IMR-90 (cell line): Measurements from ENCODE around the gene PTPRQ. TPM values are rescaled to one million over a fixed set of nuclear protein-coding genes. Genes with fewer than 3 reads are reported as not detected.
A peak's percentile ranks its signal among the peaks of the same experiment; 100 is the strongest.

Source experiments
- ATAC-seq: fragments of 200-7000 bp; cut with Tn5 transposase; 2 replicates; pipeline ENCODE4 v1.9.1; 2020; ENCODE audit warnings: low read depth, mild to moderate bottlenecking, moderate library complexity
- BruUV-seq: library from RNA; stranded (reverse); fragments of 400-500 nt; replicated peaks from 2 replicates; lab custom pipeline; 2021; lab: Mats Ljungman, UMichigan
- CTCF ChIA-PET: fragments of 300-600 bp; formaldehyde crosslinking; extraction: SDS; loops from one replicate; lab custom pipeline; 2021; ENCODE audit warnings: antibody characterized with exemption; lab: Yijun Ruan, JAX
- POLR2A ChIA-PET: fragments of 300-600 bp; sonication (Branson Sonifier 250); formaldehyde crosslinking; loops from one replicate; lab custom pipeline; 2022; ENCODE audit warnings: antibody characterized with exemption; ENCODE audit not compliant: unreplicated experiment; lab: Charles Lee
- DNase-seq: peaks from one replicate; pipeline ENCODE4 v3.0.0; 2013
- H2AFZ ChIP-seq: replicated peaks from 2 replicates; pipeline ENCODE3; 2013; ENCODE audit warnings: low read length, mild to moderate bottlenecking; ENCODE audit not compliant: poor library complexity
- H2AK5ac ChIP-seq: 2 replicates; pipeline ENCODE4 v1.6.1; 2013; ENCODE audit warnings: low read depth, low read length, inconsistent platforms
- H2AK9ac ChIP-seq: replicated peaks from 2 replicates; pipeline ENCODE3; 2013; ENCODE audit warnings: mild to moderate bottlenecking, low read depth, low read length, moderate library complexity; ENCODE audit not compliant: poor library complexity
- H2BK120ac ChIP-seq: 2 replicates; pipeline ENCODE4 v1.6.1; 2013; ENCODE audit warnings: low read depth, low read length, inconsistent platforms
- H2BK15ac ChIP-seq: 3 replicates; pipeline ENCODE4 v1.6.1; 2013; ENCODE audit warnings: low read depth, low read length, inconsistent platforms
- H2BK20ac ChIP-seq: 2 replicates; pipeline ENCODE4 v1.6.1; 2013; ENCODE audit warnings: low read depth, mild to moderate bottlenecking, inconsistent platforms, low read length, moderate library complexity
- H2BK5ac ChIP-seq: 2 replicates; pipeline ENCODE4 v1.6.1; 2013; ENCODE audit warnings: mild to moderate bottlenecking, low read depth, low read length, inconsistent platforms; ENCODE audit not compliant: poor library complexity, severe bottlenecking
- H3K14ac ChIP-seq: replicated peaks from 2 replicates; pipeline ENCODE4 v1.6.1; 2013; ENCODE audit warnings: low read depth, low read length, inconsistent platforms
- H3K18ac ChIP-seq: 2 replicates; pipeline ENCODE4 v1.6.1; 2013; ENCODE audit warnings: low read depth, low read length, control low read depth
- H3K23ac ChIP-seq: 2 replicates; pipeline ENCODE4 v1.6.1; 2013; ENCODE audit warnings: low read depth, low read length, inconsistent platforms
- H3K27ac ChIP-seq: 2 replicates; pipeline ENCODE4 v1.5.1; 2013; ENCODE audit warnings: mild to moderate bottlenecking, control low read depth, low read length; ENCODE audit not compliant: insufficient read depth
- H3K27me3 ChIP-seq: 2 replicates; pipeline ENCODE4 v1.6.1; 2013; ENCODE audit warnings: low read length; ENCODE audit not compliant: control insufficient read depth, insufficient read depth
- H3K36me3 ChIP-seq: 2 replicates; pipeline ENCODE4 v1.6.1; 2013; ENCODE audit warnings: low read length, mixed read lengths; ENCODE audit not compliant: control insufficient read depth, insufficient read depth
- H3K4ac ChIP-seq: 2 replicates; pipeline ENCODE4 v1.6.1; 2013; ENCODE audit warnings: low read depth, low read length, inconsistent platforms
- H3K4me1 ChIP-seq: 2 replicates; pipeline ENCODE4 v1.6.1; 2013; ENCODE audit warnings: low read length, mixed read lengths; ENCODE audit not compliant: control insufficient read depth, insufficient read depth
- H3K4me2 ChIP-seq: 2 replicates; pipeline ENCODE4 v1.6.1; 2013; ENCODE audit warnings: low read depth, mild to moderate bottlenecking, control low read depth, low read length, moderate library complexity
- H3K4me3 ChIP-seq: 2 replicates; pipeline ENCODE4 v1.5.1; 2013; ENCODE audit warnings: low read depth, mild to moderate bottlenecking, control low read depth, low read length, moderate library complexity; ENCODE audit not compliant: insufficient read depth
- H3K56ac ChIP-seq: 2 replicates; pipeline ENCODE4 v1.6.1; 2013; ENCODE audit warnings: low read length, inconsistent platforms; ENCODE audit not compliant: insufficient read depth; ENCODE audit errors: extremely low read depth
- H3K79me1 ChIP-seq, 2 experiments: 2 replicates each; pipeline ENCODE4 v1.6.1; 2013; ENCODE audit warnings: low read length in 2 of 2, inconsistent platforms in 1 of 2, low read depth in 1 of 2
- H3K9ac ChIP-seq: 2 replicates; pipeline ENCODE4 v1.6.1; 2013; ENCODE audit warnings: low read depth, low read length, control low read depth
- H3K9me1 ChIP-seq: 2 replicates; pipeline ENCODE4 v1.6.1; 2013; ENCODE audit warnings: low read length, inconsistent platforms; ENCODE audit not compliant: insufficient read depth
- H3K9me3 ChIP-seq: 2 replicates; pipeline ENCODE4 v1.6.1; 2013; ENCODE audit warnings: low read length; ENCODE audit not compliant: control insufficient read depth, insufficient read depth
- H4K20me1 ChIP-seq: 2 replicates; pipeline ENCODE4 v1.6.1; 2013; ENCODE audit warnings: low read length, inconsistent platforms; ENCODE audit not compliant: insufficient read depth
- H4K5ac ChIP-seq: 2 replicates; pipeline ENCODE4 v1.6.1; 2013; ENCODE audit warnings: mild to moderate bottlenecking, low read depth, low read length, control low read depth
- H4K8ac ChIP-seq, 2 experiments: 2 replicates each; pipeline ENCODE4 v1.6.1; 2013; ENCODE audit warnings: low read depth in 2 of 2, low read length in 2 of 2, control low read depth in 1 of 2, inconsistent platforms in 1 of 2
- H4K91ac ChIP-seq: 2 replicates; pipeline ENCODE4 v1.6.1; 2013; ENCODE audit warnings: low read depth, low read length, inconsistent platforms; ENCODE audit not compliant: insufficient read depth
- BHLHE40 ChIP-seq: fragments of 150-350 bp; IDR thresholded peaks from 2 replicates; pipeline ENCODE4 v1.6.1; 2016; ENCODE audit warnings: mild to moderate bottlenecking, low read depth, low read length
- CEBPB ChIP-seq: IDR thresholded peaks from 2 replicates; pipeline ENCODE4 v1.6.1; 2012; ENCODE audit warnings: low read depth, low read length, improper control_type of control experiment
- CHD1 ChIP-seq: IDR thresholded peaks from 2 replicates; pipeline ENCODE4 v1.6.1; 2012; ENCODE audit warnings: low read depth, low read length, improper control_type of control experiment
- CTCF ChIP-seq: conservative IDR thresholded peaks from 2 replicates; pipeline ENCODE4 v1.5.1; 2012; ENCODE audit warnings: mild to moderate bottlenecking, low read depth, low read length, improper control_type of control experiment
- FOS ChIP-seq: fragments of 150-350 bp; IDR thresholded peaks from 2 replicates; pipeline ENCODE4 v1.6.1; 2016; ENCODE audit warnings: low read depth, low read length
- MAFK ChIP-seq: IDR thresholded peaks from 2 replicates; pipeline ENCODE4 v1.6.1; 2012; ENCODE audit warnings: low read depth, low read length, improper control_type of control experiment
- MAZ ChIP-seq: IDR thresholded peaks from 2 replicates; pipeline ENCODE4 v1.6.1; 2012; ENCODE audit warnings: low read depth, mild to moderate bottlenecking, low read length, improper control_type of control experiment, moderate library complexity, borderline replicate concordance
- MXI1 ChIP-seq: IDR thresholded peaks from 2 replicates; pipeline ENCODE4 v1.6.1; 2012; ENCODE audit warnings: low read depth, mild to moderate bottlenecking, low read length, moderate library complexity, borderline replicate concordance
- NFE2L2 ChIP-seq: fragments of 150-350 bp; IDR thresholded peaks from 2 replicates; pipeline ENCODE4 v1.6.1; 2016; ENCODE audit warnings: low read depth, mild to moderate bottlenecking, low read length
- POLR2A ChIP-seq: IDR thresholded peaks from 2 replicates; pipeline ENCODE4 v1.6.1; 2012; ENCODE audit warnings: mild to moderate bottlenecking, low read depth, low read length
- RFX5 ChIP-seq: IDR thresholded peaks from 2 replicates; pipeline ENCODE4 v1.8.0; 2012; ENCODE audit warnings: low read depth, mild to moderate bottlenecking, low read length, moderate library complexity
- SMC3 ChIP-seq: fragments of 150-350 bp; IDR thresholded peaks from 2 replicates; pipeline ENCODE4 v1.6.1; 2016; ENCODE audit warnings: low read depth, mild to moderate bottlenecking, antibody characterized with exemption, low read length, moderate library complexity
- WGBS, 2 experiments: methylation state at CpG; one replicate each; pipeline versions ENCODE4 v1.1.5 to v1.1.7; 2013; ENCODE audit warnings: missing lambda C conversion rate in 2 of 2; ENCODE audit not compliant: insufficient read length in 1 of 2; ENCODE audit errors: extremely low coverage in 2 of 2; 5-methylcytosine and 5-hydroxymethylcytosine counted together
- dilution Hi-C: fragments of 300-500 bp; cut with HindIII; formaldehyde crosslinking; loops from one replicate; pipeline ENCODE4 v1.14.3; 2018; ENCODE audit warnings: low sequenced_read_pairs; ENCODE audit not compliant: unreplicated experiment
- in situ Hi-C: fragments of 300-500 bp; cut with MboI; formaldehyde crosslinking; loops from 3 replicates; pipeline ENCODE4 v1.14.3; 2019; ENCODE audit warnings: low sequenced_read_pairs, inconsistent platforms, mixed read lengths
- intact Hi-C: fragments of 100-400 bp; cut with micrococcal nuclease; formaldehyde crosslinking; loops from 2 replicates; pipeline ENCODE4 v1.10.0; 2022
- polyA plus RNA-seq, 3 experiments: library from polyadenylated mRNA; depleted of rRNA; stranded (reverse); fragments of >200 nt; gene quantifications; 2 replicates each; pipeline ENCODE4 v1.2.3, GENCODE V29; 2012; ENCODE audit warnings: low replicate concordance in 1 of 3
- total RNA-seq: library from RNA; depleted of rRNA; stranded (reverse); fragments of >200 nt; gene quantifications from 2 replicates; pipeline ENCODE4 v1.2.3, GENCODE V29; 2012
- TF ChIP-seq, protein P1 (sequence below): fragments of 150-350 bp; IDR thresholded peaks from 2 replicates; pipeline ENCODE4 v1.6.1; 2017; ENCODE audit warnings: mild to moderate bottlenecking, antibody characterized with exemption, low read length, low read depth
- TF ChIP-seq, protein P2 (sequence below): fragments of 150-350 bp; IDR thresholded peaks from 2 replicates; pipeline ENCODE4 v1.6.1; 2016; ENCODE audit warnings: low read depth, mild to moderate bottlenecking, low read length, moderate library complexity, borderline replicate concordance

PTPRQ gene
- total and polyA plus RNA-seq, 2 of the 4 experiments (the other 2 are of a cell fraction): 0.96 to 1.4 TPM

DNA sequence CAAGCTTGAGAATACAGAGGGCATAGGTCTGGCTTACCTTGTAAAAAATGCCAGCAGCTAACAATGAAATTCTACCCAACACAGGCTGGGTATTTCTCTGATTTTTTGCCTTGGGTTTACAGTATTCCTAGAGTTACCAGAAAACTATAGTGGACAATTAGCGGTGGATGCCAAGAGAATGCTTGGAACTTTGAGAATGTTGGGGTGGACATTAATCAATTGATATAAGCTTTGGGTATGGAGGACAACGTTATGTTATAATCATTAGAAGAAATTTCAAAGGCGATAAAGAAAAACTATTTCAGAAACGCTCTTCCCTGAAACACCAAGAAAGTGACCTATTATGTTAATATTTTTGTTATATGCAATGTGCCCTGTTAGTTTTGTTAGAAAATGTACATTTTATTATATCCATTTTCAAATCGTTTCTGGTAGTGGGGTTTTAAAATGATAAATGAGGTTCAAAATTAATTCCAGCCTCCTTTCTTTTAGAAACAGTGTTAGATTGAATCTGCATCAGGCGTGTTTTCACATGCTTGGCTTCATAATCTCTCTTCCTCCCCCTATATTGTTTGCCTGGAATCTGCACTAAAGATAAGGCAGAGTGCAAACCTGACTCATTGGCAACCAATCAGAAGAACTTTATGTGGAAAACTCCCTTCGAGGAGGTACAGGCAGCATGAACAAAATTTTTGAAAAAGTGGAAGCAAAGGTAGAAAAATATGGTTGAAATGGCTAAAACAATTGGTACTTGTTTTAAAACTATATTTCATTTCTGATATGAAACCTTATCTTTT is 1.4 kb upstream of the PTPRQ start:
- Histone ChIP-seq H3K9me1 (no peaks in the 10 kb centered on the region), H3K36me3 (no peaks in the 10 kb centered on the region), H3K4me3 (no peak overlapping the region), H2BK5ac (peak overlapping the region; percentile 26), H3K23ac (no peak overlapping the region), H2BK15ac (no peak overlapping the region), H3K56ac (no peak overlapping the region), H3K27me3 (no peaks in the 10 kb centered on the region), H4K20me1 (no peaks in the 10 kb centered on the region), H2BK120ac (0 out of 2 replicates have a peak overlapping the region, but pooled peaks have one; percentile 1), H3K9me3 (no peaks in the 10 kb centered on the region), H2AFZ (no peak overlapping the region), H3K4me1 (peaks cover 4% of the 10 kb centered on the region), H3K79me1 (no peaks in the 10 kb centered on the region), H3K14ac (peak overlapping the region; percentile 65; the same call in 1 of the 2 replicates), H3K4ac (0 out of 2 replicates have a peak overlapping the region, but pooled peaks have one; percentile 43), H2AK5ac (no peak overlapping the region), H4K5ac (peak overlapping the region; percentile 56; the same call in 1 of the 2 replicates), H4K91ac (0 out of 2 replicates have a peak overlapping the region, but pooled peaks have one; percentile 46), H3K4me2 (no peak overlapping the region), H2AK9ac (no peak overlapping the region), H3K27ac (no peak overlapping the region), H3K18ac (peak overlapping the region; percentile 95; the same call in 1 of the 2 replicates), H2BK20ac (0 out of 2 replicates have a peak overlapping the region, but pooled peaks have one; percentile 12), H3K9ac (no peak overlapping the region), H4K8ac (no peak overlapping the region; a peak in 1 of 4 replicates)
- peak; percentile 63 for DNase-seq
- WGBS, 2 experiments: no CpG with 5 or more reads among the region's 7 CpGs
- BruUV-seq: no TSS peak
- in situ Hi-C loops (no loop called here), dilution Hi-C loops (no loop called here), intact Hi-C loops (no loop called here)
- ATAC-seq: no peak
- ChIA-PET CTCF (no interaction called here), POLR2A (no interaction called here)
- no peak for TF ChIP-seq FOS
- no peak for TF ChIP-seq BHLHE40
- TF ChIP-seq, protein P1, sequence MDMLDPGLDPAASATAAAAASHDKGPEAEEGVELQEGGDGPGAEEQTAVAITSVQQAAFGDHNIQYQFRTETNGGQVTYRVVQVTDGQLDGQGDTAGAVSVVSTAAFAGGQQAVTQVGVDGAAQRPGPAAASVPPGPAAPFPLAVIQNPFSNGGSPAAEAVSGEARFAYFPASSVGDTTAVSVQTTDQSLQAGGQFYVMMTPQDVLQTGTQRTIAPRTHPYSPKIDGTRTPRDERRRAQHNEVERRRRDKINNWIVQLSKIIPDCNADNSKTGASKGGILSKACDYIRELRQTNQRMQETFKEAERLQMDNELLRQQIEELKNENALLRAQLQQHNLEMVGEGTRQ: no peak
- TF ChIP-seq, protein P2, sequence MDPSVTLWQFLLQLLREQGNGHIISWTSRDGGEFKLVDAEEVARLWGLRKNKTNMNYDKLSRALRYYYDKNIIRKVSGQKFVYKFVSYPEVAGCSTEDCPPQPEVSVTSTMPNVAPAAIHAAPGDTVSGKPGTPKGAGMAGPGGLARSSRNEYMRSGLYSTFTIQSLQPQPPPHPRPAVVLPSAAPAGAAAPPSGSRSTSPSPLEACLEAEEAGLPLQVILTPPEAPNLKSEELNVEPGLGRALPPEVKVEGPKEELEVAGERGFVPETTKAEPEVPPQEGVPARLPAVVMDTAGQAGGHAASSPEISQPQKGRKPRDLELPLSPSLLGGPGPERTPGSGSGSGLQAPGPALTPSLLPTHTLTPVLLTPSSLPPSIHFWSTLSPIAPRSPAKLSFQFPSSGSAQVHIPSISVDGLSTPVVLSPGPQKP: no peak
- TF ChIP-seq CEBPB: no peak
- TF ChIP-seq MAZ: no peak
- no peak for TF ChIP-seq RFX5
- no peak for TF ChIP-seq MXI1
- TF ChIP-seq CHD1: no peak
- no peak for TF ChIP-seq NFE2L2
- TF ChIP-seq POLR2A: no peak
- no peak for TF ChIP-seq MAFK
- no peak for TF ChIP-seq SMC3
- TF ChIP-seq CTCF: no peak
